Hindlimb muscle (tissue), 1 donor: Measurements from ENCODE around the gene MTAP. TPM values are rescaled to one million over a fixed set of nuclear protein-coding genes. Genes with fewer than 3 reads are reported as not detected.

ENCODE experiments used
- DNase-seq: peaks from one replicate; pipeline ENCODE4 v3.0.0-alpha.2; 2013
- polyA plus RNA-seq: library from polyadenylated mRNA; unstranded; fragments of 120-200 nt; gene quantifications from one replicate; pipeline ENCODE4 v1.2.1, GENCODE V29; 2013; ENCODE audit not compliant: insufficient read length

MTAP gene
- polyA plus RNA-seq, 1 donor = 26.3 TPM

GRCh38 chr9:21970800-21971640 is 168.6 kb downstream of the MTAP start:
- no peak for DNase-seq

DNA sequence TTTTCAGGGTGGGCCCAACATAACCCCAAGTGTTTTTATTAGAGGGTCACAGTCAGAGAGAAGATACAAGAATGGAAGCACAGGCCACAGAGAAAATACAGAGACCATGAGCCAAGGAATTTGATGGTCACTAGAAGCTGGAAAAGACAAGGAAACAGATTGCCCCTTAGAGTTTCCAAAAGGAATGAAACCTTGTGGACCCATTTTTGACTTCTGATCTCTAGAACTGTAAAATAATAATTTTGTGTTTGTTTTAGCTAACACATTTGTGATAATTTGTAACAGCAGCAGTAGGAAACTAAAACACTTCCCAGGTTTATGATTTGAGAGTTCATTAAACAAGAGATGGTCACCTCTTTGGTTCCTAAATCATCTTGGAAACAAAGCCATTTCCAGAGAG is 169.9 kb downstream of the MTAP start:
- no peak for DNase-seq

GRCh38 chr9:21974343-21974721 is 171.9 kb downstream of the MTAP start:
- no peak for DNase-seq

DNA sequence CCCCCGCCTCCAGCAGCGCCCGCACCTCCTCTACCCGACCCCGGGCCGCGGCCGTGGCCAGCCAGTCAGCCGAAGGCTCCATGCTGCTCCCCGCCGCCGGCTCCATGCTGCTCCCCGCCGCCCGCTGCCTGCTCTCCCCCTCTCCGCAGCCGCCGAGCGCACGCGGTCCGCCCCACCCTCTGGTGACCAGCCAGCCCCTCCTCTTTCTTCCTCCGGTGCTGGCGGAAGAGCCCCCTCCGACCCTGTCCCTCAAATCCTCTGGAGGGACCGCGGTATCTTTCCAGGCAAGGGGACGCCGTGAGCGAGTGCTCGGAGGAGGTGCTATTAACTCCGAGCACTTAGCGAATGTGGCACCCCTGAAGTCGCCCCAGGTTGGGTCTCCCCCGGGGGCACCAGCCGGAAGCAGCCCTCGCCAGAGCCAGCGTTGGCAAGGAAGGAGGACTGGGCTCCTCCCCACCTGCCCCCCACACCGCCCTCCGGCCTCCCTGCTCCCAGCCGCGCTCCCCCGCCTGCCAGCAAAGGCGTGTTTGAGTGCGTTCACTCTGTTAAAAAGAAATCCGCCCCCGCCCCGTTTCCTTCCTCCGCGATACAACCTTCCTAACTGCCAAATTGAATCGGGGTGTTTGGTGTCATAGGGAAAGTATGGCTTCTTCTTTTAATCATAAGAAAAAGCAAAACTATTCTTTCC is 172.4 kb downstream of the MTAP start:
- DNase-seq = no peak

GRCh38 chr9:21976334-21976875 is 174.0 kb downstream of the MTAP start:
- DNase-seq = no peak

DNA sequence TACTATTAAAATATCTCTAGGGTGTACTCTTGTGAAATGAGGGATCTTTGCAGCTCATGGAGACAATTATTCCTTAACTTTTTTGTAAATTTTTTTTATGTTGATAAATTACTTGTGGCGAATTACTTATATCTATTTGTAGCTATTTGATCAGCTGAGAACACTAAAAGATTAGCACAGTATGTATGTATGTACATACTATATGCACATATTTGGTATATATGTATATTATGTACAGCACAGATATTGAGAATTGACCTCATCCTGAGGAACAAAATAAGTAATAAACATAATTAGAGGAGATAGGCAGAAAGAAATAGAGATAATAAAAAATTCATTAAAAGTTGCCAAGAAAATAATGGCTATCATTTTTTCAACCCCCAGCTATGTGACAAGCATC is 180.0 kb downstream of the MTAP start:
- DNase-seq = no peak

- DNase-seq = no peak
Measured at GRCh38 chr9:21982861-21983560, 180.6 kb downstream of the MTAP start.

DNA sequence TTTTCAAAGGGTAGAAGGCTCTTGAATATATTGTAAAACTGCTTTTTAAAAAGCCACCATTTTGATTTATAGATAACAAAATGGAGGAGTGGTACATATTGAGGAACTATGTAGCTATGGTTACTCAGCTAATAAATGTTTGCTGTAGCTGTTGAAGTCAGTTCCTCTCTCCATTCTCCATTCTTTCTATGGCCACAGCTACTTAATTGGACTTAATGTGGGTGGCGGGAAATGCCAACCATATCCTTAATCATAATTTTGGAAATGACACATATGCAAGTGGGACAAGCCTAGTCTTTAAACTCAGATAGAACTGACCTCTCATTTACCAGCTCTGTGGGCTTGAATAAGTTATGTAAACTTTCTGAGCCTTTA is 181.1 kb downstream of the MTAP start:
- DNase-seq = no peak

GRCh38 chr9:21984101-21984500 is 181.7 kb downstream of the MTAP start:
- no peak for DNase-seq

- no peak for DNase-seq
Measured at GRCh38 chr9:21985964-21986667, 183.7 kb downstream of the MTAP start.

Other genes with a start within 250 kb of the MTAP start
- not detected for gene CDKN2A, start 191.8 kb downstream of the MTAP start, polyA plus RNA-seq
- gene CDKN2B-AS1, start 192.2 kb downstream of the MTAP start, polyA plus RNA-seq = 0.26 TPM
- gene CDKN2B, start 206.7 kb downstream of the MTAP start, polyA plus RNA-seq = 0.61 TPM